Measurements from ENCODE around the gene ELOVL6.
"Not testable (repeated sequence)": the region's sequence is repeated elsewhere in the genome, so short reads cannot be mapped to it uniquely, and the experiment has no call there.

ELOVL6 gene

GRCh38 chr4:110124711-110125110 is 73.7 kb downstream of the ELOVL6 start:
- DNase-seq (ENCODE audit: low spot score): no peak

DNA sequence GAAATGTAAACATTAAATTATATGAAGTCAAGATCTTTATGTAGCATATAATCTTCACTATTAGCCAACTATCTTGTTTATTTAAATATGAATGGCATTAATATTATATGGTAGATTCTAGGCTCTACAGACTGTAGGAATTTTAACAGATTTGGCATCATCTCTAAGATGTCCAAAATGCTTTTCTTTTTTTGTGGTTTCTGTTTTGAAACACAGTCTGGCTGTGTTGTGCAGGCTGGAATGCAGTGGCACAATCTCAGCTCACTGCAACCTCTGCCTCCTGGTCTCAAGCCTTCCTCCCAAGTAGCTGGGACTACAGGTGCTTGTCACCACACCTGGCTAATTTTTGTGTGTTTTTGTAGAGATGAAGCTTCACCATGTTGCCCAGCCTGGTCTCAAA is 76.2 kb downstream of the ELOVL6 start:
- DNase-seq (ENCODE audit: low spot score): no peak

- no peak for DNase-seq (ENCODE audit: low spot score)
Measured at GRCh38 chr4:110120506-110120905, 77.9 kb downstream of the ELOVL6 start.

DNA sequence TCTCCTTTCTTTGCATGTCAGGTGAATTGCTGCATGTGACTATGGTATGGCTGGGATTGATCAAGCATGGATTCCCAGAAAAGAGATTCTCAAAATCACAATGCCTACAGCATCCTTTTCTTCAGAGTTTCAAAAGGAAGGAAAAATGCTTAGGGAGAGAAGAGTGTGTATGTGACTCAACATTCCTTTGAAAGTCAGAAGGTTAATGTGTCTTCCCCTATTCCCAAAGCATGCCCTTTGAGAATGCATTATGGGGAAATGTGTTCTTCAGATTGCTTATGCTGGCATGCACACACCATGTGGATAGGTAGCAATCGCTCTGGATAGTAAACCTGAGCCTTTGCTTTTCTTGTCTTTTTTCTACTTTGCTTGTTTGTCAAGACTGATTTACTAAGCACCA is 78.5 kb downstream of the ELOVL6 start:
- DNase-seq (ENCODE audit: low spot score): no peak

DNA sequence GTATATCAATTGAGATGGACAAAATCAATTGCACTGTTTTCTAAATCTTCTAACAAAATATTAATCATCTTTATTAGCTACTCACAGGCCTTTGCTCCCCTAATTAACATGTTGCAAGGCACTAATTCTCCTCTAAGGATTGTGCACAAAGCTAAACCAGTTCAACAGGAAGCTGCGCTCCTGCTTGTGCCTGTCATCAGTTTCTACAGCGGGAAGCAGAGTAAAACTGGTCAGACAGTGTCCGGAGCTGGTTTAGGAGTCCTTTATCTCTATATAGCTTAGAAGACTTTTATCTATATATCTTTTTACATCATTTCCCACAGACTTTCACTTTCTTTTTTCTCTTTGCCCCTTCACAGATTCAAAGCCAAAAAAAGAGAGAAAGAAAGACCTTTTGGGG is 79.1 kb downstream of the ELOVL6 start:
- no peak for DNase-seq (ENCODE audit: low spot score)

DNA sequence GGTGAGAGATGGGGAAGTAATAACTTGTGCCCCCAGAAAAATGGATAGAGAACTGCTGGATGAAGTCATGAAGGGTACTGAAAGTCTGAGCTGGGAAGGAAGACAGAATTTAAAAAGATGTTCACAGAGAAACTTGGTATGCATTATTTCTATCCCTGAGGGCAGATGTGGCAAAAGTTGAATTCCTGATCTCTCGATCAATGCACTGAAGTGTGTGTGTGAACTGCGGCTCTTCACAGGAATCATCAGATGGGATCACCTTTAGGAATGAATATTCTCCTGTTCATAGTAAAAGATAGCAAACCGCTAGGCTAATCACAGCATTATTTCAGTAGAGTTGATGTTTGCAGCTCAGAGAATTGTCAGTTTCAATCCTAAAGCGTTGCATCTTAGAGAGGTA is 86.4 kb downstream of the ELOVL6 start:
- DNase-seq (ENCODE audit: low spot score): no peak

GRCh38 chr4:110109455-110109854 is 89.0 kb downstream of the ELOVL6 start:
- no peak for DNase-seq (ENCODE audit: low spot score)

- no peak for DNase-seq (ENCODE audit: low spot score)
Measured at GRCh38 chr4:110108960-110109359, 89.5 kb downstream of the ELOVL6 start.

GRCh38 chr4:110108422-110108821 is 90.0 kb downstream of the ELOVL6 start:
- DNase-seq (ENCODE audit: low spot score): no peak

GRCh38 chr4:110107866-110108265 is 90.5 kb downstream of the ELOVL6 start:
- no peak for DNase-seq (ENCODE audit: low spot score)

DNA sequence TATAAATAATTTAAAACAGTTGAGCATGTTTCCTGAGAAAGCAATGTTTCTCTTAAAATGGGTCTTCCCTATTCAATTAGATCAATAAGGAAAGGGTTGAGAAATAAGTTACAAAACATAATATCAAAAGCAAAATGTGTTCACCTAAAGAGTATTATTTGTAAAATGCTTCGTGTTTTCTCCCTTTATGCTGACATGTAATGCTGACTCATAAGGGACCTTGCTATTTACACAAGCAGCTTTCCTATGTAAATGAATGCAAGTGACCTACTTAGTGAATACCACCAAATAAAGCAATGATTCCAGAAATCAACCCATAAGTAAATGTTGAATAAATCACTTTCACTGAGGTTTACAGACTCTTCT is 91.5 kb downstream of the ELOVL6 start:
- DNase-seq (ENCODE audit: low spot score): no peak

DNA sequence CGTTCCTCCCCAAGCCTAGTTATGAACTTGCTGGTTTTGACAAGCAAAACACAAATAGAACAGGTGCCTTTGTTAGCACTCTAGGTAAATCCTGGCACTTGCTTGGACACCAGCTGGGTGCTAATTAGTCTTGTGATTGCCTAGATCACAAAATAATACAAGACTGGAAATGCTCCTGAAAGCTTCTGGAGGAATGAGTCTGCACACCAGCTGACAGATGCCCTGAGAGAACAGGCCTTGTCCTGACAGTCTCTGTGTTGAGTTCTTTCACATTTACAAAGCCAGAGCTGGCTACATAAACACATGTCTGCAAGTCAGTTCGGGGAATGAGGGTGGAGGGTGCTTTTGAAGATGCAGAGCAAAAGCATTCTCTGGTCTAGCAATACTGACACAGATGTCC is 93.8 kb downstream of the ELOVL6 start:
- no peak for DNase-seq (ENCODE audit: low spot score)

GRCh38 chr4:110099638-110100037 is 98.8 kb downstream of the ELOVL6 start:
- no peak for DNase-seq (ENCODE audit: low spot score)

DNA sequence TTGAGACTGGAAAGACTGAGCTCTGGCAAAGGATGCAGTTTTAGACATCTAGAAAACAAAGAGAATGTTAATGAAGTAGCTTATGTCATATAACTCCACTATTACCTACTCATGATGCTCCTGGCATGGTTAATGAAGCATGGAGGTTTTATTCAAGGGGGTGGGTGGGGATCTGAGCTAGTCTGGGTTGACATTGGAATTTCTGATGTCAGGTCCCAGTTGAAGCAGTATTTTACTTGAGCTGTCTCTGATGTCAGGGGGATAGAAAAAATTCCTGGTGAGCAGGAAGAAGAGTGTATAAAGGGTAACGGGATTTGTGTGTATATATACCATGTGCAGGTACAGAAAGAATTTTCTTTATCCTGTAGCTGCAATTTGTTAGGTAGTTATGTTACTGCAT is 102.0 kb downstream of the ELOVL6 start:
- no peak for DNase-seq (ENCODE audit: low spot score)

- no peak for DNase-seq (ENCODE audit: low spot score)
Measured at GRCh38 chr4:110092646-110093045, 105.8 kb downstream of the ELOVL6 start.

- no peak for DNase-seq (ENCODE audit: low spot score)
Measured at GRCh38 chr4:110091434-110092140, 106.8 kb downstream of the ELOVL6 start.

DNA sequence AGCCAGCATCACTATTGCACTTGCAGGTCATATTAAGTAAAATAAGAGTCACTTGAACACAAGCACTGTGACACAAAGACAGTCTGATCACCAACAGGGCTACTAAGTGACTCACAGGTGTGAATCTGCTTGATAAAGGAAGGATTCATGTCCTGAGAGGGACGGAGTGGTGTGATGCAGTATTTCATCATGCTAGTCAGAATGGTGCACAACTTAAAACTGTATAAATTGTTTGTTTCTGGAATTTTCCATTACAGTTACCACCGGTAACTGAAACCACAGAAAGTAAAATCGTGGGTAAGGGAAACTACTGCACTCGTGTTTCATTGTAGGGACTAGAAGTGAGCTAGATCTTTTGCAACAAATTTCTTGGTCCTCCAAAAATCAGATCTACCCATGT is 109.7 kb downstream of the ELOVL6 start:
- peak; percentile 26 for DNase-seq (ENCODE audit: low spot score)

DNA sequence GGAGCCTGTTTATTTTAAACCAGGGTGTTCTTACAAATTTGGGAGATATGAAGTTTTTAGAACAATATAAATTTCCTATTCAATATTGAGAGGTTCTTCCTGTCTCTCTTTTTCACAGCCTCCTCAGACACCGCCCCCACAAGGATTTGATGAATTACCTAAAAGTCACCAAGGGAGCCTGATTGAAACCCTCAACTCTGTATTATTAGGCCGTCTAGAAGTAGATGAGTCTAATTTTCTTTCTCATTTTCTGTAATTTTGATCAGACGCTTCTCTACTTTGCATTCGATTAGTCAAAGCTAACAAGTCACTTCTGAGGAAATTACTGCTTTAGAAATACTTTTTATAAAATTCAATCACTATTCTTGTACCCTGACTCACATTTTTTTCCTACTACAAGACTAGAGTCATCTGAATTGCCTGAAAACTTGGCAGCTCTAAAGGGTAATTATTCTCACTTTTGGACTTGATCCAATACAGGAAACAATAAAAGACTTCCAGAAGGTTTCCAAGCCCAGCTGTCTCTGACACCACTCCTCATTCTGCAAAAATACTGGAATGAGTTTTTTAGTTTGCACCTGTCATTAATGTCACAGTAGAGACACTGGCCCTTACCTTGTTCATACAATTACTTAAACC is 111.2 kb downstream of the ELOVL6 start:
- no peak for DNase-seq (ENCODE audit: low spot score)

GRCh38 chr4:110085131-110085530 is 113.3 kb downstream of the ELOVL6 start:
- peak; percentile 25 for DNase-seq (ENCODE audit: low spot score)

DNA sequence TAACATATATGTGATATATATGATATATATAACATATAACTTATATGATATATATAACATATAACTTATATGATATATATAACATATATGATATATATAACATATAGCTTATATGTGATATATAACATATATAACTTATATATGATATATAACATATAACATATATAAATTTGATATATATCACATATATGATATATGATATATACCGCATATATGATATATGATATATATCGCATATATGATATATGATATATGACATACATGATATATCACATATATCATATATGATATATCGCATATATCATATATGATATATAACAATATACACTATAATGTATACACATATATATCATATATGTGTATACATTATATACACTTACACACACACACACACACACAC is 114.3 kb downstream of the ELOVL6 start:
- no peak for DNase-seq (ENCODE audit: low spot score)

GRCh38 chr4:110078148-110078547 is 120.3 kb downstream of the ELOVL6 start:
- not testable (repeated sequence) for DNase-seq (ENCODE audit: low spot score)

DNA sequence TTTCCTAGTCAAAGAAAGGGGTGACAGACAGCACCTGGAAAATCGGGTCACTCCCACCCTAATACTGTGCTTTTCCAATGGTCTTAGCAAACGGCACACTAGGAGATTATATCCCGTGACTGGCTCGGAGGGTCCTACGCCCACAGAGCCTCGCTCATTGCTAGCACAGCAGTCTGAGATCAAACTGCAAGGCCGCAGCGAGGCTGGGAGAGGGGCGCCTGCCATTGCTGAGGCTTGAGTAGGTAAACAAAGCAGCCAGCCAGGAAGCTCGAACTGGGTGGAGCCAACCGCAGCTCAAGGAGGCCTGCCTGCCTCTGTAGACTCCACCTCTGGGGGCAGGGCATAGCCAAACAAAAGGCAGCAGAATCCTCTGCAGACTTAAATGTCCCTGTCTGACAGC is 121.6 kb downstream of the ELOVL6 start:
- not testable (repeated sequence) for DNase-seq (ENCODE audit: low spot score)

DNA sequence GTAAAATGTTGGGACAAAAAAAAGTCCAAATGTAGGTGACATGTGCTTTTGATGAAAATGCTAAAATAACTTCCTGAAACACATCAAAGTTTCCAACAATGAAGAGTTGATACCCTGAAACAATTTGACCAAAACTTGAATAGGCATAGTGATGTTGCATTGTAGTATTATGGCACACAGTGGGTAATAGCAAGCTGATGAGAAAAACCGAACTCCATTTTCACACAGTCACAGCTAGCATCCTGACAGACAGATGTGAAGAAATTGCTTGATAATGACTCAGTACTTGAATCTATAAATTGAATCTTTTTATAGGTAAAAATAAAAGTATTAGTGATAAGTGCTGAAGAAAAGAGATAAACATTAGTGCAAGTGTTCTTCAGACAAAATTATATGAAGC is 122.5 kb downstream of the ELOVL6 start:
- no peak for DNase-seq (ENCODE audit: low spot score)

GRCh38 chr4:110075083-110075738 is 123.2 kb downstream of the ELOVL6 start:
- no peak for DNase-seq (ENCODE audit: low spot score)

Measured in CD4-positive, alpha-beta T cell treated with Interleukin-2 at 100 ng/mL for 4 hours (primary cell).